Right renal cortex interstitium (tissue), 3 donors: ENCODE results near the gene GALNT2. TPM values are rescaled to one million over a fixed set of nuclear protein-coding genes. Genes with fewer than 3 reads are reported as not detected.

Experiments
- DNase-seq, 3 donors: peaks; one replicate each; pipeline ENCODE4 v3.0.0-alpha.2; 2013; ENCODE audit warnings: low read depth in 3 of 3, low spot score in 2 of 3
- polyA plus RNA-seq, 3 donors: library from polyadenylated mRNA; unstranded; fragments of 120-200 nt; gene quantifications; one replicate each; pipeline ENCODE4 v1.2.1, GENCODE V29; 2013; ENCODE audit not compliant: insufficient read length in 3 of 3

The GALNT2 gene
- polyA plus RNA-seq, 3 donors: 51.5 to 57.6 (median 55.4) TPM

GRCh38 chr1:230141797-230142607 lies 75.0 kb downstream of the GALNT2 start:
- DNase-seq: no peak

GRCh38 chr1:230142608-230143210 lies 75.7 kb downstream of the GALNT2 start:
- DNase-seq: no peak

- DNase-seq: no peak
Measured at GRCh38 chr1:230143534-230143933, 76.5 kb downstream of the GALNT2 start.

GRCh38 chr1:230144010-230144614 lies 77.1 kb downstream of the GALNT2 start:
- no peak for DNase-seq

GRCh38 chr1:230144758-230145504 lies 77.9 kb downstream of the GALNT2 start:
- DNase-seq: no peak

- DNase-seq: no peak
Measured at GRCh38 chr1:230145505-230145899, 78.5 kb downstream of the GALNT2 start.

- no peak for DNase-seq
Measured at GRCh38 chr1:230145953-230146476, 79.0 kb downstream of the GALNT2 start.

GRCh38 chr1:230146709-230147108 lies 79.7 kb downstream of the GALNT2 start:
- DNase-seq: no peak

GRCh38 chr1:230147253-230148125 lies 80.5 kb downstream of the GALNT2 start:
- no peak for DNase-seq

GRCh38 chr1:230148126-230148652 lies 81.2 kb downstream of the GALNT2 start:
- no peak for DNase-seq

GRCh38 chr1:230148768-230149469 lies 81.9 kb downstream of the GALNT2 start:
- DNase-seq: no peak

GRCh38 chr1:230149751-230150584 lies 82.9 kb downstream of the GALNT2 start:
- no peak for DNase-seq

GRCh38 chr1:230150615-230151014 lies 83.6 kb downstream of the GALNT2 start:
- no peak for DNase-seq

- DNase-seq: no peak
Measured at GRCh38 chr1:230151924-230152468, 85.0 kb downstream of the GALNT2 start.

- DNase-seq: no peak
Measured at GRCh38 chr1:230152999-230153398, 86.0 kb downstream of the GALNT2 start.

- DNase-seq: no peak
Measured at GRCh38 chr1:230153641-230154296, 86.7 kb downstream of the GALNT2 start.

GRCh38 chr1:230155021-230155420 lies 88.0 kb downstream of the GALNT2 start:
- DNase-seq: no peak
